HepG2 (cell line): ENCODE results near the gene FANCL. TPM values are rescaled to one million over a fixed set of nuclear protein-coding genes. Genes with fewer than 3 reads are reported as not detected.

ENCODE experiments used
- ATAC-seq: fragments of 200-7000 bp; cut with Tn5 transposase; 3 replicates; pipeline ENCODE4 v1.9.1; 2020; ENCODE audit warnings: mild to moderate bottlenecking, moderate library complexity
- BruUV-seq: library from RNA; stranded (reverse); fragments of 400-500 nt; replicated peaks from 2 replicates; lab custom pipeline; 2021; lab: Mats Ljungman, UMichigan
- CTCF ChIA-PET: fragments of 300-600 bp; formaldehyde crosslinking; extraction: SDS; loops from one replicate; lab custom pipeline; 2021; ENCODE audit warnings: low total read pairs, inconsistent platforms, low intra/inter-chr PET ratio; lab: Yijun Ruan, JAX
- POLR2A ChIA-PET: fragments of 350-600 bp; sonication (Branson Sonifier 250); formaldehyde crosslinking; loops from one replicate; lab custom pipeline; 2020; ENCODE audit warnings: antibody characterized with exemption, inconsistent platforms; lab: Yijun Ruan, JAX
- DNase-seq: peaks from one replicate; pipeline ENCODE4 v3.0.0-alpha.2; 2015; ENCODE audit warnings: low spot score
- FAIRE-seq: peaks from 3 replicates; lab custom pipeline; 2011; peaks lifted over from hg19 to GRCh38; lab: Jason Lieb, UNC
- H2AFZ ChIP-seq: one replicate; pipeline ENCODE4 v1.6.1; 2011; ENCODE audit warnings: low read length, inconsistent platforms
- H3K27ac ChIP-seq: fragments of 300-600 bp; 3 replicates; pipeline ENCODE4 v1.8.0; 2011; ENCODE audit warnings: mixed run types, mild to moderate bottlenecking, mixed read lengths, low read length, inconsistent platforms; ENCODE audit not compliant: insufficient read depth; ENCODE audit errors: extremely low read length
- H3K27me3 ChIP-seq, 2 experiments: fragments of 200-600 bp in 1 of 2; 2 replicates in 1 of 2; 3 replicates in 1 of 2; pipeline versions ENCODE4 v1.6.0 to v1.8.0; 2011; ENCODE audit warnings: low read length in 2 of 2, mild to moderate bottlenecking in 2 of 2, moderate library complexity in 2 of 2, inconsistent platforms in 1 of 2; ENCODE audit not compliant: insufficient read depth in 2 of 2, control insufficient read depth in 1 of 2
- H3K36me3 ChIP-seq, 2 experiments: fragments of 200-600 bp in 1 of 2; replicated peaks in 1 of 2; 2 replicates in 1 of 2; 3 replicates in 1 of 2; pipeline versions ENCODE4 v1.5.1 to v1.8.0; 2011; ENCODE audit warnings: low read length in 2 of 2, inconsistent platforms in 1 of 2; ENCODE audit not compliant: insufficient read depth in 2 of 2, control insufficient read depth in 1 of 2
- H3K4me1 ChIP-seq: 2 replicates; pipeline ENCODE4 v1.5.1; 2012; ENCODE audit warnings: low read length, inconsistent platforms; ENCODE audit not compliant: insufficient read depth
- H3K4me2 ChIP-seq: 2 replicates; pipeline ENCODE4 v1.6.0; 2011; ENCODE audit warnings: low read depth, low read length, inconsistent platforms
- H3K4me3 ChIP-seq, 3 experiments: fragments of 200-600 bp in 1 of 3; sonication (generic), shearing (Covaris generic) in 1 of 3; replicated peaks in 1 of 3; 2 replicates each; pipeline ENCODE4 v1.5.1; 2011 to 2016; ENCODE audit warnings: low read length in 3 of 3, inconsistent platforms in 2 of 3, low read depth in 2 of 3, mild to moderate bottlenecking in 2 of 3, control low read depth in 1 of 3, mixed read lengths in 1 of 3; ENCODE audit not compliant: insufficient read depth in 1 of 3
- H3K79me2 ChIP-seq: one replicate; pipeline ENCODE4 v1.6.1; 2011; ENCODE audit warnings: low read length, inconsistent platforms; ENCODE audit not compliant: insufficient read depth
- H3K9ac ChIP-seq: 2 replicates; pipeline ENCODE4 v1.6.0; 2011; ENCODE audit warnings: mild to moderate bottlenecking, low read depth, low read length, inconsistent platforms; ENCODE audit not compliant: insufficient read depth
- H3K9me3 ChIP-seq: 2 replicates; pipeline ENCODE4 v1.5.1; 2012; ENCODE audit warnings: mild to moderate bottlenecking, low read length
- H4K20me1 ChIP-seq: 2 replicates; pipeline ENCODE4 v1.6.0; 2011; ENCODE audit warnings: inconsistent platforms, mild to moderate bottlenecking, low read length, moderate library complexity; ENCODE audit not compliant: insufficient read depth
- BATF2 ChIP-seq: sonication (generic); formaldehyde crosslinking; IDR thresholded peaks from 2 replicates; pipeline ENCODE4 v1.8.0; 2022; ENCODE audit warnings: mild to moderate bottlenecking, missing genetic modification reagents, moderate library complexity
- ZNF264 ChIP-seq: sonication (generic); formaldehyde crosslinking; IDR thresholded peaks from 2 replicates; pipeline ENCODE4 v1.4.0; 2020; ENCODE audit warnings: missing genetic modification reagents
- ZNF510 ChIP-seq: sonication (generic); formaldehyde crosslinking; IDR thresholded peaks from 2 replicates; pipeline ENCODE4 v1.4.0; 2020; ENCODE audit warnings: low read depth, mild to moderate bottlenecking, missing genetic modification reagents
- WGBS: methylation state at CpG from one replicate; pipeline ENCODE4 v1.1.6; 2017; ENCODE audit warnings: low lambda C conversion rate; 5-methylcytosine and 5-hydroxymethylcytosine counted together
- in situ Hi-C: cut with HindIII; loops from 2 replicates; pipeline ENCODE4 v1.10.0; 2017; ENCODE audit warnings: low pct_unique_long_range_greater_than_20kb; ENCODE audit not compliant: extremely low pct_ligation_motif_present
- intact Hi-C: fragments of 100-400 bp; cut with micrococcal nuclease; formaldehyde crosslinking; loops from one replicate; pipeline ENCODE4 v1.10.0; 2022; ENCODE audit not compliant: unreplicated experiment
- polyA plus RNA-seq, 8 experiments: library from polyadenylated mRNA; depleted of rRNA in 3 of 8; stranded (reverse) in 7 of 8; unstranded in 1 of 8; fragments of >200 nt; fragmentation: Illumina TruSeq in 4 of 8; extraction: Trizol in 4 of 8; gene quantifications; 2 replicates each; pipeline versions ENCODE4 v1.2.1 to v1.2.3, GENCODE V29; 2011 to 2016; ENCODE audit warnings: low read depth in 4 of 8, missing spikeins in 1 of 8, mixed read lengths in 1 of 8; ENCODE audit not compliant: insufficient read depth in 1 of 8
- total RNA-seq, 5 experiments: library from RNA; depleted of rRNA; stranded (reverse); fragments of >200 nt; fragmentation: Illumina TruSeq; extraction: Trizol; gene quantifications; 2 replicates each; pipeline ENCODE4 v1.2.3, GENCODE V29; 2016; ENCODE audit warnings: low read depth in 1 of 5

The FANCL gene
- total and polyA plus RNA-seq, 2 of the 13 experiments (the other 11 are each of a cell fraction or from before 2014, with no cell fraction given) = 40.7 to 66.8 TPM

GRCh38 chr2:58221909-58222308 is 19.2 kb downstream of the FANCL start:
- H3K9me3 ChIP-seq = no peaks in the 10 kb centered on the region
- no peak overlapping the region for H3K9ac ChIP-seq
- CTCF ChIA-PET = no interaction called here
- no peaks in the 10 kb centered on the region for H4K20me1 ChIP-seq
- BruUV-seq = no TSS peak
- H3K79me2 ChIP-seq = no peaks in the 10 kb centered on the region
- ATAC-seq (no peak), FAIRE-seq (no peak), DNase-seq (no peak)
- TF ChIP-seq ZNF510 = no peak
- intact Hi-C loops = no loop called here
- 97% methylated on average over 2 of the region's 2 CpGs for WGBS
- no peak overlapping the region for H3K4me2 ChIP-seq
- no peak overlapping the region for H3K4me3 ChIP-seq
- no peaks in the 10 kb centered on the region for H3K4me1 ChIP-seq
- in situ Hi-C loops = no loop called here
- H2AFZ ChIP-seq = no peak overlapping the region
- H3K36me3 ChIP-seq = peaks cover under 1 to 24% of the 10 kb centered on the region in 2 experiments
- POLR2A ChIA-PET = no interaction called here
- H3K27ac ChIP-seq = no peak overlapping the region
- H3K27me3 ChIP-seq = no peaks in the 10 kb centered on the region

- FAIRE-seq = no peak
- no peak for TF ChIP-seq BATF2
- TF ChIP-seq ZNF264 (CRISPR knock-in tag) = 0 out of 2 replicates have a peak, but pooled peaks have one; percentile 58
- Histone ChIP-seq H2AFZ (no peak overlapping the region), H4K20me1 (no peaks in the 10 kb centered on the region), H3K9me3 (peaks cover 21% of the 10 kb centered on the region; the same call in 1 of the 2 replicates), H3K4me1 (peaks cover 6% of the 10 kb centered on the region), H3K27me3 (no peaks in the 10 kb centered on the region), H3K36me3 (peaks cover 7 to 40% of the 10 kb centered on the region in 2 experiments), H3K79me2 (no peaks in the 10 kb centered on the region), H3K4me2 (no peak overlapping the region), H3K4me3 (no peak overlapping the region), H3K9ac (no peak overlapping the region), H3K27ac (no peak overlapping the region)
- in situ Hi-C loops (no loop called here), intact Hi-C loops (no loop called here)
- no TSS peak for BruUV-seq
- CTCF ChIA-PET = no interaction called here
- DNase-seq = no peak
- WGBS = 100% methylated on average over 1 of the region's 1 CpG
- no peak for ATAC-seq
- POLR2A ChIA-PET = no interaction called here
Observed at GRCh38 chr2:58215429-58215828, 25.7 kb downstream of the FANCL start.
